ENCODE results near the gene CREBBP.

The CREBBP gene

GRCh38 chr16:3751878-3752277 is 128.6 kb downstream of the CREBBP start:
- in situ Hi-C loops (cut with MboI; ENCODE audit: low sequenced_read_pairs, unreplicated experiment): no loop called here
- DNase-seq (ENCODE audit: low spot score): no peak
- TF ChIP-seq, protein P1, sequence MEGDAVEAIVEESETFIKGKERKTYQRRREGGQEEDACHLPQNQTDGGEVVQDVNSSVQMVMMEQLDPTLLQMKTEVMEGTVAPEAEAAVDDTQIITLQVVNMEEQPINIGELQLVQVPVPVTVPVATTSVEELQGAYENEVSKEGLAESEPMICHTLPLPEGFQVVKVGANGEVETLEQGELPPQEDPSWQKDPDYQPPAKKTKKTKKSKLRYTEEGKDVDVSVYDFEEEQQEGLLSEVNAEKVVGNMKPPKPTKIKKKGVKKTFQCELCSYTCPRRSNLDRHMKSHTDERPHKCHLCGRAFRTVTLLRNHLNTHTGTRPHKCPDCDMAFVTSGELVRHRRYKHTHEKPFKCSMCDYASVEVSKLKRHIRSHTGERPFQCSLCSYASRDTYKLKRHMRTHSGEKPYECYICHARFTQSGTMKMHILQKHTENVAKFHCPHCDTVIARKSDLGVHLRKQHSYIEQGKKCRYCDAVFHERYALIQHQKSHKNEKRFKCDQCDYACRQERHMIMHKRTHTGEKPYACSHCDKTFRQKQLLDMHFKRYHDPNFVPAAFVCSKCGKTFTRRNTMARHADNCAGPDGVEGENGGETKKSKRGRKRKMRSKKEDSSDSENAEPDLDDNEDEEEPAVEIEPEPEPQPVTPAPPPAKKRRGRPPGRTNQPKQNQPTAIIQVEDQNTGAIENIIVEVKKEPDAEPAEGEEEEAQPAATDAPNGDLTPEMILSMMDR (IDR thresholded peaks at IDR 0.05; ENCODE audit: borderline replicate concordance, control extremely low read depth, extremely low read depth, insufficient read depth, missing control alignments): no peak

- TF ChIP-seq, protein P1 (IDR thresholded peaks at IDR 0.05; ENCODE audit: borderline replicate concordance, control extremely low read depth, extremely low read depth, insufficient read depth, missing control alignments): no peak
- in situ Hi-C loops (cut with MboI; ENCODE audit: low sequenced_read_pairs, unreplicated experiment): no loop called here
- no peak for DNase-seq (ENCODE audit: low spot score)
Observed at GRCh38 chr16:3748307-3748706, 132.2 kb downstream of the CREBBP start.

- no peak for DNase-seq (ENCODE audit: low spot score)
- in situ Hi-C loops (cut with MboI; ENCODE audit: low sequenced_read_pairs, unreplicated experiment): no loop called here
- TF ChIP-seq, protein P1 (IDR thresholded peaks at IDR 0.05; ENCODE audit: borderline replicate concordance, control extremely low read depth, extremely low read depth, insufficient read depth, missing control alignments): no peak
Observed at GRCh38 chr16:3745751-3746355, 134.7 kb downstream of the CREBBP start.

DNA sequence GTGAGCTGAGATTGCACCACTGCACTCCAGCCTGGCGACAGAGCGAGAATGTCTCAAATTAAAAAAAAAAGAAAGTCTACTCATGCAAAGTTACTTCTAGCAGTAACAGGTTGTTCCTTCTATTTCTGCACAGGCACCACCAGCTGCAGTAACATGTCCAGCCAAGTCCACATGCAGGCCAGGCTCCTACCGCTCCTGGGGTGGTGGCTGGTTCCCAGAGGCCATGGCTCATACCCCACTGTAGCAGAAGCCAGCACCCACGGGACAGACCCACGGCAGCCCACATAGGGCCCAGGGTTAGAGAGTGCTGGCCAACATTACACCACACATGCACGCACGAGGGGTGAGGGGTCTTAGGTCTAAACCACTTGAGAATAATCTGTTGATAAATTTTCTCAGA is 136.5 kb downstream of the CREBBP start:
- TF ChIP-seq, protein P1 (IDR thresholded peaks at IDR 0.05; ENCODE audit: borderline replicate concordance, control extremely low read depth, extremely low read depth, insufficient read depth, missing control alignments): no peak
- no peak for DNase-seq (ENCODE audit: low spot score)
- in situ Hi-C loops (cut with MboI; ENCODE audit: low sequenced_read_pairs, unreplicated experiment): no loop called here

- in situ Hi-C loops (cut with MboI; ENCODE audit: low sequenced_read_pairs, unreplicated experiment): no loop called here
- no peak for DNase-seq (ENCODE audit: low spot score)
- TF ChIP-seq, protein P1 (IDR thresholded peaks at IDR 0.05; ENCODE audit: borderline replicate concordance, control extremely low read depth, extremely low read depth, insufficient read depth, missing control alignments): no peak
Observed at GRCh38 chr16:3740934-3741333, 139.6 kb downstream of the CREBBP start.

GRCh38 chr16:3740186-3740585 is 140.3 kb downstream of the CREBBP start:
- in situ Hi-C loops (cut with MboI; ENCODE audit: low sequenced_read_pairs, unreplicated experiment): no loop called here
- TF ChIP-seq, protein P1 (IDR thresholded peaks at IDR 0.05; ENCODE audit: borderline replicate concordance, control extremely low read depth, extremely low read depth, insufficient read depth, missing control alignments): no peak
- no peak for DNase-seq (ENCODE audit: low spot score)

All from GM13976 (cell line).